Measurements from ENCODE around the gene MMD.

GRCh38 chr17:55405600-55405999 lies 16.0 kb downstream of the MMD start:
- TF ChIP-seq CTCF (IDR thresholded peaks at IDR 0.05), result no peak
- TF ChIP-seq POLR2A (IDR thresholded peaks at IDR 0.05), result no peak
